Heart left ventricle (tissue), 13 donors: Measurements from ENCODE around the gene TAGLN.

Experiments
- CTCF ChIP-seq, 12 donors: fragments of 200-600 bp; sonication (generic) in 4 of 12; IDR thresholded peaks; one replicate each; pipeline versions ENCODE4 v1.5.0 to v1.8.0; 2018 to 2022; ENCODE audit warnings: antibody characterized with exemption in 12 of 12, mild to moderate bottlenecking in 5 of 12
- POLR2A ChIP-seq, 2 donors: fragments of 450-650 bp; IDR thresholded peaks; one replicate each; pipeline ENCODE4 v1.6.1; 2017; ENCODE audit warnings: antibody characterized with exemption in 2 of 2, mild to moderate bottlenecking in 2 of 2, moderate library complexity in 2 of 2
- donor health status: ischemic (EF 13 %, LVEDD 7.1; RV severe dilation, severe dysfunction).
- donor health status: DM: no; HTN: yes; CAD: no.
- donor health status: DM: no; HTN: no; CAD: no.
- donor health status: ischemic (EF 25% LVEDD 6.9; RV normal size, moderate dysfunction).
- donor health status: ischemic (EF 25% LVEDD 5.7; RV mildly dilated, moderate dysfunction).
- donor health status: ischemic (EF 35%, LVEDD 5.7; RV mildly dilated, moderate dysfunction).
- donor health status: nonischemic (EF 11% LVEDD 7.7; RV severe dilation, severe dysfunction).
- donor health status: DM: yes; HTN: yes; CAD: no.
- donor health status: PGD.
- donor health status: ischemic (EF 29% LVEDD 5.4; RV normal size, mild dysfunction).
- donor health status: nonischemic (EF 23%, LVEDD 6.1; RV moderate dilation, normal function).

GRCh38 chr11:117192401-117192875 lies 6.7 kb upstream of the TAGLN start:
- TF ChIP-seq CTCF (IDR thresholded peaks at IDR 0.05) (no peak), POLR2A (IDR thresholded peaks at IDR 0.05) (no peak)
